GM12875 (cell line): ENCODE results near the gene SEMA5A.

Experiments
- H3K4me3 ChIP-seq: one replicate; pipeline ENCODE4 v1.5.1; 2011; ENCODE audit warnings: low read depth, low read length, control low read depth
- CTCF ChIP-seq: IDR thresholded peaks from 2 replicates; pipeline ENCODE4 v1.5.1; 2011; ENCODE audit warnings: low read depth, mild to moderate bottlenecking, control low read depth, inconsistent platforms, low read length, moderate library complexity, borderline replicate concordance; ENCODE audit not compliant: insufficient read depth

Gene SEMA5A

GRCh38 chr5:9118852-9119251 is 427.0 kb downstream of the SEMA5A start:
- H3K4me3 ChIP-seq: no peak overlapping the region
- TF ChIP-seq CTCF: no peak

GRCh38 chr5:9115093-9115492 is 430.8 kb downstream of the SEMA5A start:
- no peak for TF ChIP-seq CTCF

GRCh38 chr5:9112520-9113291 is 433.2 kb downstream of the SEMA5A start:
- no peak overlapping the region for H3K4me3 ChIP-seq
- no peak for TF ChIP-seq CTCF

More at GRCh38 chr5:9115093-9115492, 430.8 kb downstream of the SEMA5A start:
- no peak overlapping the region for H3K4me3 ChIP-seq

GRCh38 chr5:9108162-9108561 is 437.7 kb downstream of the SEMA5A start:
- no peak overlapping the region for H3K4me3 ChIP-seq
- no peak for TF ChIP-seq CTCF

- H3K4me3 ChIP-seq: no peak overlapping the region
- no peak for TF ChIP-seq CTCF
These were observed 440.0 kb downstream of the SEMA5A start for GRCh38 chr5:9105851-9106250.

GRCh38 chr5:9104571-9105339 is 441.1 kb downstream of the SEMA5A start:
- no peak for TF ChIP-seq CTCF
- no peak overlapping the region for H3K4me3 ChIP-seq
